GM21526 (cell line): Measurements from ENCODE around the gene NATD1.

ENCODE experiments used
- ATAC-seq: cut with Tn5 transposase; IDR thresholded peaks from one replicate; pipeline ENCODE4 v1.9.1; 2021; ENCODE audit warnings: moderate library complexity; ENCODE audit not compliant: unreplicated experiment, low FRiP score

Gene NATD1

GRCh38 chr17:21252796-21253645 lies at the start of gene NATD1:
Gene NATD1 (minus strand): TSS chr17:21253410. CDS start chr17:21253264, 146 bp downstream.
- ATAC-seq, result peak; percentile 66

GRCh38 chr17:21301593-21302550 lies 48.7 kb upstream of the NATD1 start:
- ATAC-seq, result no peak

- ATAC-seq, result no peak
Observed at GRCh38 chr17:21300601-21301571, 47.7 kb upstream of the NATD1 start.

GRCh38 chr17:21299981-21300600 lies 46.9 kb upstream of the NATD1 start:
- no peak for ATAC-seq

- ATAC-seq, result no peak
Observed at GRCh38 chr17:21298983-21299519, 45.8 kb upstream of the NATD1 start.

- ATAC-seq, result no peak
Observed at GRCh38 chr17:21298056-21298982, 45.1 kb upstream of the NATD1 start.

GRCh38 chr17:21297597-21297996 lies 44.4 kb upstream of the NATD1 start:
- ATAC-seq, result no peak

GRCh38 chr17:21297026-21297520 lies 43.9 kb upstream of the NATD1 start:
- ATAC-seq, result no peak

GRCh38 chr17:21296097-21297025 lies 43.2 kb upstream of the NATD1 start:
- no peak for ATAC-seq

- ATAC-seq, result no peak
Observed at GRCh38 chr17:21295036-21295952, 42.1 kb upstream of the NATD1 start.

- no peak for ATAC-seq
Observed at GRCh38 chr17:21294321-21295035, 41.3 kb upstream of the NATD1 start.

GRCh38 chr17:21293831-21294210 lies 40.6 kb upstream of the NATD1 start:
- no peak for ATAC-seq

- ATAC-seq, result no peak
Observed at GRCh38 chr17:21292867-21293830, 39.9 kb upstream of the NATD1 start.

- no peak for ATAC-seq
Observed at GRCh38 chr17:21291862-21292261, 38.7 kb upstream of the NATD1 start.
